Measurements from ENCODE around the gene RIF1. TPM values are rescaled to one million over a fixed set of nuclear protein-coding genes. Genes with fewer than 3 reads are reported as not detected.

The RIF1 gene
- total and polyA plus RNA-seq, 12 donors = 2.0 to 19.3 (median 14.5) TPM

DNA sequence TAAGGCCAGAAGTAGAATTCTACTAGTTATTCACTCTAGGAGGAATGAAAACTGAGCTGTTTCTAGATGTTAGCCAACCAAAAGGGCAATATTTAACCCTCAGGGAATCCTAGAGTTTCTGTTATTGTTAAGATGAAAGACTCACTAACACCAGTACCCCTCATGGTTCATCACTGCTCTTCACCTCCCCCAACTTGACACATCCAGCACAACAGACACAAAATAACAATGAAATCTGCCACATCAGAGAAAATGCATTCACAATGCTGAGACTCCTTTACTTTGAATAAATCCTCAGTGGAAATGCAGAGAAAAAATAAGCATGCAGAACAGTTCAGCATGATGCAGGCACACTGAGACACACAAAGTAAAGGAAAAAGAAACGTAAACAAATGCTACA is 111.3 kb downstream of the RIF1 start:
- TF ChIP-seq, protein P1, sequence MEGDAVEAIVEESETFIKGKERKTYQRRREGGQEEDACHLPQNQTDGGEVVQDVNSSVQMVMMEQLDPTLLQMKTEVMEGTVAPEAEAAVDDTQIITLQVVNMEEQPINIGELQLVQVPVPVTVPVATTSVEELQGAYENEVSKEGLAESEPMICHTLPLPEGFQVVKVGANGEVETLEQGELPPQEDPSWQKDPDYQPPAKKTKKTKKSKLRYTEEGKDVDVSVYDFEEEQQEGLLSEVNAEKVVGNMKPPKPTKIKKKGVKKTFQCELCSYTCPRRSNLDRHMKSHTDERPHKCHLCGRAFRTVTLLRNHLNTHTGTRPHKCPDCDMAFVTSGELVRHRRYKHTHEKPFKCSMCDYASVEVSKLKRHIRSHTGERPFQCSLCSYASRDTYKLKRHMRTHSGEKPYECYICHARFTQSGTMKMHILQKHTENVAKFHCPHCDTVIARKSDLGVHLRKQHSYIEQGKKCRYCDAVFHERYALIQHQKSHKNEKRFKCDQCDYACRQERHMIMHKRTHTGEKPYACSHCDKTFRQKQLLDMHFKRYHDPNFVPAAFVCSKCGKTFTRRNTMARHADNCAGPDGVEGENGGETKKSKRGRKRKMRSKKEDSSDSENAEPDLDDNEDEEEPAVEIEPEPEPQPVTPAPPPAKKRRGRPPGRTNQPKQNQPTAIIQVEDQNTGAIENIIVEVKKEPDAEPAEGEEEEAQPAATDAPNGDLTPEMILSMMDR (IDR thresholded peaks at IDR 0.05) = no peak
- no peaks in the 10 kb centered on the region for H3K4me1 ChIP-seq
- intact Hi-C loops (cut with DNase I) = no loop called here
- no peak for ATAC-seq
- no peaks in the 10 kb centered on the region for H3K36me3 ChIP-seq
- DNase-seq = no peak
- 74 to 83% methylated on average over 1 of the region's 1 CpG for WGBS, 2 donors
- no peaks in the 10 kb centered on the region for H3K9me3 ChIP-seq
- no peaks in the 10 kb centered on the region for H3K27me3 ChIP-seq
- no peak overlapping the region for H3K27ac ChIP-seq
- no peak overlapping the region for H3K4me3 ChIP-seq

DNA sequence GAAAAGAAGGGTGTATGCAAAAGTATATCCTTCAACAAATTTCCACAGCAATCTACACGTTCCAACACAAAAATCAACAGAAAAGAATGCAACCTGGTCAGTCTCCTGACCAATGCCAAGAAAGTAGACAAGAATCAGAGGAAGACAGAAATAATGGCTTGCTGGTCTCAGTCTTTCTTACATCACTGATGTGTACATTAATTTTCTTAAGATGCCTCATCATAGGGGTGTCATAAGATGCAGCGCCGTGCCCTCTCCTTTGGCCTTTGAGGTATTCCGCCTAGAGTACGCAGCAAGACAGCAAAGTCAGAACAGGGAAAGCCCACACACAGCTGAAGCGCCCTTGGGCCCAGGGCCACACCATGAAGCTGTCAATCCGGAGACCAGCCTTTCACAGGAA is 112.9 kb downstream of the RIF1 start:
- no peaks in the 10 kb centered on the region for H3K36me3 ChIP-seq
- intact Hi-C loops (cut with DNase I) = no loop called here
- TF ChIP-seq, protein P1 (IDR thresholded peaks at IDR 0.05) = no peak
- no peak for ATAC-seq
- no peak overlapping the region for H3K27ac ChIP-seq
- H3K9me3 ChIP-seq = no peaks in the 10 kb centered on the region
- WGBS, 2 donors = 93 to 96% methylated on average over 7 of the region's 7 CpGs
- H3K4me1 ChIP-seq = no peaks in the 10 kb centered on the region
- DNase-seq = no peak
- H3K27me3 ChIP-seq = no peaks in the 10 kb centered on the region
- H3K4me3 ChIP-seq = no peak overlapping the region

DNA sequence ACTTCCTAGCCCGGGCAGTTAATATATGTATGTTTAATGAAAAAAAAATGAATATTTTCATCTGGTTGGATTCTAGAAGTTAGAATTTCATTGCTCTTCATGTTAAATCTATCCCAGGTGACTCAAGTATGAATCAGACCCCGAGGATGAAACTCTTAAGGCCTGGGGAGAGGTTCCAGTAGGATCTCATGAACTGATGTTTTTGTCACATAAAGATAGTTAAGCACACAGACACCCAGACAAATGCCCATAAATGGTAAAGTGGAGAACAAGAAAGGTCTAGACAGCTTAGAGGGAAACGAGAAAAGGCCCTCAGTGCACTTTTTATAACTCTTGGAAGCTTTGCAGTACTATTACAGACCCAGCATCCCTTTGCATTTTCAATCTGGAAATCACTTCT is 114.1 kb downstream of the RIF1 start:
- WGBS, 2 donors = 87 to 88% methylated on average over 3 of the region's 3 CpGs
- Histone ChIP-seq H3K4me3 (no peak overlapping the region), H3K27ac (no peak overlapping the region), H3K27me3 (no peaks in the 10 kb centered on the region), H3K4me1 (no peaks in the 10 kb centered on the region), H3K36me3 (peaks cover 0 to 4% (median 0%) of the 10 kb centered on the region in 9 donors), H3K9me3 (no peaks in the 10 kb centered on the region)
- ATAC-seq (no peak), DNase-seq (no peak)
- intact Hi-C loops (cut with DNase I) = no loop called here
- TF ChIP-seq, protein P1 (IDR thresholded peaks at IDR 0.05) = no peak

DNA sequence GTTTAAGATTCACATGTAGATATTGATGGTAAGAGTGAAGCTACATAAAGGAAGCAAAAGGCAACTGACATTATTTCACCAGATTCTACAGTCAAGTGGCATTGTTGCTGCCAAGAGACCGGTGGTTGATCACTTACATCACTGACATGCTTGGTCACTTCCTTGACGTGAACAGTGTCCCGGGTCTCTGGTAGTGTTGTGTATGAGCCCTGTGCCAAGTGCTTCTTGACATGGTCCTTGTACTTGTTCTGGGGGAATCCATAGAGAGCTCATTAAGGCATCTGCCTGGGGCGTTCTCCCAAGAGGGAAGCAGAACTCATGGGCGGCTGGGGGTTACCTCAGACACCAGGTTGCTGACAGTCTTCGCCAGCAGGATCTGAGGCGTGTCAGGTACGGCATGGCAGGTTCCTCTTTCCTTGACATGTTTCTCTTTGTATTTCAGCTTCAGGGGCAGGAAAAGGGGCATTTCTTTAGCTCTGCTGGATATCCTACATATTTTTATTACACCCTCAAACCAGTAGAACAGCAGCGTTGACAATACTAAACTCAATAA is 116.2 kb downstream of the RIF1 start:
- Histone ChIP-seq H3K4me3 (no peak overlapping the region), H3K9me3 (no peaks in the 10 kb centered on the region), H3K27me3 (no peaks in the 10 kb centered on the region), H3K36me3 (peaks cover 0 to 6% (median 0%) of the 10 kb centered on the region in 9 donors), H3K4me1 (no peaks in the 10 kb centered on the region), H3K27ac (no peak overlapping the region)
- DNase-seq (no peak), ATAC-seq (no peak)
- intact Hi-C loops (cut with DNase I) = no loop called here
- WGBS, 2 donors = 82 to 83% methylated on average over 9 of the region's 9 CpGs
- TF ChIP-seq, protein P1 (IDR thresholded peaks at IDR 0.05) = no peak

Measured in heart right ventricle (tissue), 16 donors.